T-helper 9 cell (primary cell): ENCODE measurements around the gene MFSD6.

Source experiments
- DNase-seq: peaks from one replicate; pipeline ENCODE4 v3.0.0-alpha.2; 2020

MFSD6 gene

GRCh38 chr2:190441564-190441963 lies 33.4 kb downstream of the MFSD6 start:
- no peak for DNase-seq

GRCh38 chr2:190443055-190443454 lies 34.9 kb downstream of the MFSD6 start:
- no peak for DNase-seq

GRCh38 chr2:190443778-190444481 lies 35.8 kb downstream of the MFSD6 start:
- no peak for DNase-seq

GRCh38 chr2:190444976-190445375 lies 36.8 kb downstream of the MFSD6 start:
- no peak for DNase-seq

GRCh38 chr2:190446193-190446592 lies 38.0 kb downstream of the MFSD6 start:
- DNase-seq: no peak

- no peak for DNase-seq
These were observed 38.8 kb downstream of the MFSD6 start for GRCh38 chr2:190446750-190447516.

- DNase-seq: no peak
These were observed 39.6 kb downstream of the MFSD6 start for GRCh38 chr2:190447766-190448165.

- DNase-seq: no peak
These were observed 41.8 kb downstream of the MFSD6 start for GRCh38 chr2:190449925-190450324.

GRCh38 chr2:190450363-190450762 lies 42.2 kb downstream of the MFSD6 start:
- DNase-seq: no peak

- no peak for DNase-seq
These were observed 43.5 kb downstream of the MFSD6 start for GRCh38 chr2:190451561-190452176.

GRCh38 chr2:190452433-190452832 lies 44.3 kb downstream of the MFSD6 start:
- no peak for DNase-seq

- no peak for DNase-seq
These were observed 46.6 kb downstream of the MFSD6 start for GRCh38 chr2:190454795-190455194.

GRCh38 chr2:190455358-190456095 lies 47.4 kb downstream of the MFSD6 start:
- no peak for DNase-seq

- DNase-seq: no peak
These were observed 48.7 kb downstream of the MFSD6 start for GRCh38 chr2:190456833-190457232.

- no peak for DNase-seq
These were observed 49.1 kb downstream of the MFSD6 start for GRCh38 chr2:190457256-190457655.

GRCh38 chr2:190458352-190459107 lies 50.4 kb downstream of the MFSD6 start:
- no peak for DNase-seq

GRCh38 chr2:190459881-190460280 lies 51.7 kb downstream of the MFSD6 start:
- DNase-seq: no peak

- DNase-seq: no peak
These were observed 52.3 kb downstream of the MFSD6 start for GRCh38 chr2:190460487-190460886.

- no peak for DNase-seq
These were observed 54.0 kb downstream of the MFSD6 start for GRCh38 chr2:190462181-190462580.

- DNase-seq: no peak
These were observed 54.5 kb downstream of the MFSD6 start for GRCh38 chr2:190462611-190463010.

GRCh38 chr2:190465060-190465459 lies 56.9 kb downstream of the MFSD6 start:
- no peak for DNase-seq

GRCh38 chr2:190466819-190467446 lies 58.8 kb downstream of the MFSD6 start:
- DNase-seq: no peak
